HG02870 (cell line): ENCODE measurements around the gene OR6C4.
"Not testable (repeated sequence)": the region's sequence is repeated elsewhere in the genome, so short reads cannot be mapped to it uniquely, and the experiment has no call there.

Source experiments
- ATAC-seq: cut with Tn5 transposase; IDR thresholded peaks from one replicate; pipeline ENCODE4 v1.9.1; 2021; ENCODE audit warnings: mild to moderate bottlenecking, moderate library complexity; ENCODE audit not compliant: unreplicated experiment

OR6C4 gene

DNA sequence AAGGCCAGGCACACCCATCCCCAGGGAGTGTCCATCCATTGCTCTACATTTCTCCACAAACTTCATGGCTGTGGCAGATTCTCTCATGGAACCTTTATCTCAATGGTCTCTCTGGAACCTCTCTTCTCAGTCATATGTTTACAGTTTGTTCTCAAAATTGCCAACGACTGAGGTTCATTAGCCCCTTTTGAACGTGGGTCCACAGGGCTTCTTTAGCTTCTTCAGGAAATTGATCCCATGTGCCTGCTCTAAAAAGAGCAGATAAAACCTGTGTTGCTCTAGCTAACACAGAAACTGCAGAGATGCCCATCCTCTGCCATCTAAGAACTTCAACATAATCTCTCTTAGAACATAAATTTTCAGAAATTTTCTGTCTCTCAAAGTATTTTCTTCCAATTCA is at the start of gene OR6C4:
TSS of gene OR6C4 (plus strand) at position 301 of the 400 bp plus-strand sequence. CDS start 1,625 bp downstream, outside the sequence.
- no peak for ATAC-seq

DNA sequence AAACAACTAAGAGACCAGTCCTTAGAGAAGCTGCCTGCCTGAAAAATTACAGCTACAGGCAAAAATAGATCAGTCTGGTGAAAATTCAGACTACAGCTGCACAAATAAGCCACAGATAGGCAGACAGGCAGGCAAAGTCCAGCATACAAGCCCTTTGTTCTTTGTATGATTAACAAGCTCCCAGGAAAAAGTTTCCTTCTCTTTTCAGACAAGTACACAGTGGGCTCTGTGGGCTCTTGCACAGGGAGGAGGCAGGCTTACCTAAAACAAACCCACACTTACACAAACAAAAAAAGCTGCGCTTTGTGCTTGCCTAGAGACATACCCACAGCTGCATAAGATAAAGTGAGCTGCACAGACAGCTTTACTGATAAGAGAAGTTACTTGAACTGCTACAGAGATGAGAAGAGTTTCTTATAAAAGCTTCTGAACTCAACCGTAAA is 49.6 kb upstream of the OR6C4 start:
- ATAC-seq: no peak

DNA sequence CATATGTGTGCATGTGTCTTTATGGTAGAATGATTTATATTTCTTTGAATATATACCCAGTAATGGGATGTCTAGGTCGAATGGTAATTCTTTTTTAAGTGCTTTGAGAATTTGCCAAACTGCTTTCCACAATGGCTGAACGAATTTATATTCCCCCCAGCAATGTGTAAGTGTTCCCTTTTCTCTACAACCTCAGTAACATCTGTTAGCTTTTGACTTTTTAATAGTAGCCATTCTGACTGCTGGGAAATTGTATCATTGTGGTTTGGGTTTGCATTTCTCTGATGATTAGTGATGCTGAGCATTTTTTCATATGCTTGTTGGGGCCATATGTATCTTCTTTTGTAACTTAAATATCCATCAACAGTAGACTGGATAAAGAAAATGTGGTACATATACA is 47.8 kb upstream of the OR6C4 start:
- ATAC-seq: no peak

DNA sequence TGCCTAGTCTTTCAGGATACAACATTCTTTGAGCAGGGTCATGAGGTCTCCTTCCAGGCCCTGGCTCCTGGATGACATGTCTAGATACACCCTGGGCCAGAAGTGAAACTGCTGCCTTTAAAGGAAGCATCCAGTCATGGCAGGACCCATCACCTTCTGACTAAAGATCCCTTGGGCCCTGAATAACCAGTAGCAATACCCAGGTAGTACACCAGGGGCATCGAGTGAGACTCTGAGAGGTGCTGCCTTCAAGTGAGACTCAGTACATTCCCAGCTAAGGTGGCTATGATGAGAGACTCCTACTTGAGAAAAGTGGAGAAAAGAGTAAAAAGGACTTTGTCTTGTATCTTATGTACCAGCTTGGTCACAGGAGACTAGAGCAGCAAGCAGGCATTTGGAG is 33.7 kb upstream of the OR6C4 start:
- ATAC-seq: no peak

DNA sequence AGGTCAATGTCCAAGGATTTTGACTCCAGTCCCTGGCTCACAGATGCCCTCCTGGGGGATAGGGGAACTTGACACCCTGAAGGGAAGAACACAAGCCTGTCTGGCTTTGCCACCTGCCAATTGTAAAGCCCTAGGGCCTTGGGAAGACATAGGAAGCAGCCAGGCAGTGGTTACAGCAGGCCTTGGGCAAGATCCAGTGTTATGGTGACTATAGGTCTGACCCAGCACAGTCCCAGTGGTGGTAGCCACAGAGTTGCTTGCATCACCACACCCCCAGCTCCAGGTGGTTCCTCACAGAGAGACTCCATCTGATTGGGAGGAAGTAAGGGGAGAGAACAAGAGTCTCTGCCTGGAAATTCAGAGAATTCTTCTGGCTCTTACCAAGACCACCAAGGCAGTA is 33.0 kb upstream of the OR6C4 start:
- ATAC-seq: no peak

DNA sequence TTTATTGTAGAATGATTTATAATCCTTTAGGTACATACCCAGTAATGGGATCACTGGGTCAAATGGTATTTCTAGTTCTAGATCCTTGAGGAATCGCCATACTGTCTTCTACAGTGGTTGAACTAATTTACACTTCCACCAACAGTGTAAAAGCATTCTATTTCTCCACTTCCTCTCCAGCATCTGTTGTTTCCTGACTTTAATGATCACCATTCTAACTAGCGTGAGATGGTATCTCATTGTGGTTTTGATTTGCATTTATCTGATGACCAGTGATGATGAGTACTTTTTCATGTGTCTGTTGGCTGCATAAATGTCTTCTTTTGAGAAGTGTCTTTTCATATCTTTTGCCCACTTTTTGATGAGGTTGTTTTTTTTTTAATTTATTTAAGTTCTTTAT is 1.2 kb upstream of the OR6C4 start:
- ATAC-seq: not testable (repeated sequence)

DNA sequence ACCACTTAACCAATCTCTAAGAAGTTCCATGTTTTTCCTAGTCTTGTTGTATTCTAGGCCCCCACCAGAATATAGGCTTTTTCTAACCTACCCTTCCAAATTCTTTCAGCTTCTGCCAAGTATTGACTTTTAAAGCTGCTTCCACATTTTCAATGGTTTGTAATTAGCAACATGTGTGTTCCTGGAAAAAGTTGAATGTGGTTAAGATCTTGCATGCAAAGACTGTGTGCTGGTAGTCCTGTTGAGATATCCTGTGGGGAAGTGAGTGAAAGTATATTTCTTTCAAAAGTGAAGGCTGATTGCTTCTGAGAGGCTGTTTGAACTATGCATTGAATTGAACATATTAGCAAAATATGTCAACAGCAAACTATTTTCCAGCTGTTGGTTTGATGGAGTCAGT is 646 bp upstream of the OR6C4 start:
- no peak for ATAC-seq

DNA sequence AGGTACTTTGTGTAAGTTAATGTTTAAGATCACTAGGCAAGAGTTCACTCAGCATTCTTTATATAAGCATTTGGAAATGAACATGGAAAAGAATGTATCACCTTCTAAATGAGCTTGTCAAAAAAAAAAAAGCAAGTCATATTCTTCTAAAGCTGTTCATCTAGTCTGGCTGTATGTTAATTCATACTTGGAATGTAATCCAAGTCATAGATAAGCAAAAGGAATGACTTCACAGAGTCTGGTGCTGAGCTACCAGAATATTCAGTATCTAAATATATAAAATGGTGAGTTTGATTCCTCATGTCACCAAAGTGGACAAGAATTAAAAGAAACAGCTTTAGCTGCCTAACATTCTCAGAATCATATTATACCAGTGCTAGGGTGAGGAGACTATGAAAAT is 4.9 kb downstream of the OR6C4 start:
- no peak for ATAC-seq

DNA sequence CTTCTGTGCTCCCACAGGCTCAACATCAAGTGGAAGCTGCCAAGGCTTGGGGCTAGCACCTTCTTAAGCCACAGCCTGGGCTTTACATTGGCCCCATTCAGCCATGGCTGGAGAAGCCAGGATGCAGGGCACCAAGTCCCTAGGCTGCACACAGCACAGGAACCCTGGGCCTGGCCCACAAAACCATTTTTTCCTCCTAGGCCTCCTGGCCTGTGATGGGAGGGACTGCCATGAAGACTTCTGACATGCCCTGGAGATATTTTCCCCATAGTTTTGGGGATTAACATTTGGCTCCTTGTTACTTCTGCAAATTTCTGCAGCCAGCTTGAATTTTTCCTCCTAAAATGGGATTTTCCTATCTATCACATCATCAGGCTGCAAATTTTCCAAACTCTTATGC is 20.7 kb downstream of the OR6C4 start:
- ATAC-seq: not testable (repeated sequence)

DNA sequence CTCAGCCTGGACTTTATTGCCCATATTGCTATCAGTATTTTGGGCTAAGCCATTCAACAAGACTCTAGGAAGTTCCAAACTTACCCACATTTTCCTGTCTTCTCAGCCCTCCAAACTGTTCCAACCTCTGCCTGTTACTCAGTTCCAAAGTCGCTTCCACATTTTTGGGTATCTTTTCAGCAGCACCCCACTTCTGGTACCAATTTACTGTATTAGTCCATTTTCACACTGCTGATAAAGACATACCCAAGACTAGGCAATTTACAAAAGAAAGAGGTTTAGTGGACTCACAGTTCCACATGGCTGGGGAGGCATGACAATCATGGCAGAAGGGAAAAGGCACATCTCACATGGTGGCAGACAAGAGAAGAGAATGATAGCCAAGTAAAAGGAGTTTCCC is 21.3 kb downstream of the OR6C4 start:
- ATAC-seq: not testable (repeated sequence)

DNA sequence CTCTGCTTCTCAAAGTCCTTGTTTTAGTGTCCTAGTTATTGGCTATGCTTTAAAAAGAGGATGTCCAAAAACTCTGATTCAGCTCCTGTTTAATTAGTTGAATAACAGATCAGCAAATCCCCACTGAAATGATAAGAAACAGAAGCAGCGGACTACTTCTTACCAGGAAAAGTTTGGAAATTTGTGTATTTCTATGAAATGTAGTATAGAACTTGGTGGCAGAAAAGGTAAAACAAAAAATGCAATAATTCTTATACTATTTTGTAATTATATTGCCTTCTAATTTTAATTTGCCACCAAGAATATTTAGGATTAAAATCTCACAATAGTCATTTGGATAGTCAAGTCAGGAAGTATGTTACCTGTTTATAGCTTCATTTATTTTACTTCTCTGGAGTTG is 22.8 kb downstream of the OR6C4 start, which contains the start of gene OR2AP1:
TSS of gene OR2AP1 (plus strand) at position 301 of the 400 bp plus-strand sequence. CDS start 1,947 bp downstream, outside the sequence.
- no peak for ATAC-seq

DNA sequence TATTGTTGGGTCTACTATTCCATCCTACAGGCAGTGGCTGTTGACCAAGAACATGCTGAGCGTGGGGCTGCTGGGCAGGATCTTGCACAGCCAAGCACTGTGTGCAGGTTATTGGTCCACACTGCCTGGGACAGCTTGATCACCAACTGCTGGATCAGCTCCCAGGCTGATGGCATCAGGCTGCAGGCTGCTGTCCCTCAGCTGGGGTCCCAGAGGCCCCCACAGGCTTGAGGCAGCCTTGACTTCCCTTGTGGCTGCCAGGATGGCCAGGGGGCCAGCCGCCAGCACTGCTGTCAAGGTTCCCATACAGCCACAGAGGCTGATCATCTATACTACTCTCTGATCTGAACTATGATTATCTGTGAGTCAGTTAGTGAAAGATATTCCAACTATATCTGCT is 32.7 kb downstream of the OR6C4 start:
- ATAC-seq: no peak

DNA sequence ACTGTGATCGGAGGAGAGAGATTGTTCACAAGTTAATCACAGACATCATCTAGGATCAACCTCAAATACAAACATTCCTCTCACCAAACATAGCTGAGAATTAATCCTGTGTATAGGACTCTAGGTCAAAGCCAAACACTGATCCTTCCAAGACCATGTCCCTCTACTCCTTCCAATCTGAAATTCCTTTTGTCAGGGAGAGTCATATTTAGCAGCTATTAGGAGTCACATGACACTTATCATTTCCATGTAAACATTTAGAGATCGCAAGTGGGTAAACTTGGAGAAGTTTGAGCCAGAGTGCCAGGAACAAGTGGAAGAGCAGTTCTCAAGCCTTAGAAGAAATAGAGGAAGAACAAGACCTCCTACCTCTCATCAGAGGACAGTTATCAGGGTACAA is 36.4 kb downstream of the OR6C4 start:
- ATAC-seq: no peak

DNA sequence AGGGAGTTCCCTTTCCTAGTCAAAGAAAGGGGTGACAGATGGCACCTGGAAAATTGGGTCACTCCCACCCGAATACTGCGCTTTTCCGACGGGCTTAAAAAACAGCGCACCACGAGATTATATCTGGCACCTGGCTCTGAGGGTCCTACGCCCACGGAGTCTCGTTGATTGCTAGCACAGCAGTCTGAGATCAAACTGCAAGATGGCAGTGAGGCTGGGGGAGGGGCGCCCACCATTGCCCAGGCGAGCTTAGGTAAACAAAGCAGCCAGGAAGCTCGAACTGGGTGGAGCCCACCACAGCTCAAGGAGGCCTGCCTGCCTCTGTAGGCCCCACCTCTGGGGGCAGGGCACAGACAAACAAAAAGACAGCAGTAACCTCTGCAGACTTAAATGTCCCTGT is 40.8 kb downstream of the OR6C4 start:
- not testable (repeated sequence) for ATAC-seq
